CD14-positive monocyte (primary cell): ENCODE measurements around the gene GOLPH3. TPM values are rescaled to one million over a fixed set of nuclear protein-coding genes. Genes with fewer than 3 reads are reported as not detected.
"Not testable (repeated sequence)": the region's sequence is repeated elsewhere in the genome, so short reads cannot be mapped to it uniquely, and the experiment has no call there.

Experiments used
- DNase-seq, 3 donors: peaks; one replicate each; pipeline ENCODE4 v3.0.0-alpha.2; 2011 to 2022
- H2AFZ ChIP-seq: 2 replicates; pipeline ENCODE4 v1.6.0; 2012; ENCODE audit warnings: mild to moderate bottlenecking, low read depth, low read length, inconsistent platforms; ENCODE audit not compliant: insufficient read depth, poor library complexity, severe bottlenecking
- H3K27ac ChIP-seq, 2 donors: 1 replicate in 1 of 2; 2 replicates in 1 of 2; pipeline ENCODE4 v1.5.1; 2012 to 2013; ENCODE audit warnings: low read length in 2 of 2, control low read depth in 1 of 2, inconsistent platforms in 1 of 2, low read depth in 1 of 2, mild to moderate bottlenecking in 1 of 2
- H3K27me3 ChIP-seq, 2 donors: one replicate each; pipeline versions ENCODE4 v1.6.0 to v1.6.1; 2011 to 2013; ENCODE audit warnings: low read length in 2 of 2; ENCODE audit not compliant: control insufficient read depth in 2 of 2, insufficient read depth in 2 of 2
- H3K36me3 ChIP-seq, 2 donors: replicated peaks in 1 of 2; 1 replicate in 1 of 2; 2 replicates in 1 of 2; pipeline versions ENCODE4 v1.5.1 to v1.6.1; 2012 to 2013; ENCODE audit warnings: low read length in 2 of 2, control low read depth in 1 of 2, inconsistent platforms in 1 of 2, mild to moderate bottlenecking in 1 of 2; ENCODE audit not compliant: insufficient read depth in 2 of 2, control insufficient read depth in 1 of 2
- H3K4me1 ChIP-seq, 2 donors: 1 replicate in 1 of 2; 2 replicates in 1 of 2; pipeline versions ENCODE4 v1.5.1 to v1.6.1; 2012 to 2013; ENCODE audit warnings: low read length in 2 of 2, control low read depth in 1 of 2, inconsistent platforms in 1 of 2, mild to moderate bottlenecking in 1 of 2, moderate library complexity in 1 of 2; ENCODE audit not compliant: insufficient read depth in 2 of 2, control insufficient read depth in 1 of 2
- H3K4me2 ChIP-seq: replicated peaks from 2 replicates; pipeline ENCODE3; 2012; ENCODE audit warnings: low read length, moderate library complexity, mild to moderate bottlenecking; ENCODE audit not compliant: poor library complexity, severe bottlenecking; ENCODE audit errors: extremely low read depth
- H3K4me3 ChIP-seq, 3 experiments: fragments of 200-600 bp in 1 of 3; sonication (generic) in 1 of 3; replicated peaks in 1 of 3; 1 replicate in 2 of 3; 2 replicates in 1 of 3; pipeline ENCODE4 v1.5.1; 2011 to 2013; ENCODE audit warnings: low read length in 3 of 3, mild to moderate bottlenecking in 3 of 3, control low read depth in 2 of 3, low read depth in 2 of 3, inconsistent platforms in 1 of 3, moderate library complexity in 1 of 3
- H3K79me2 ChIP-seq: 2 replicates; pipeline ENCODE4 v1.6.0; 2012; ENCODE audit warnings: mild to moderate bottlenecking, control low read depth, inconsistent platforms, low read length, moderate library complexity; ENCODE audit not compliant: insufficient read depth
- H3K9ac ChIP-seq: 2 replicates; pipeline ENCODE4 v1.6.0; 2017; ENCODE audit warnings: low read length, mild to moderate bottlenecking; ENCODE audit not compliant: insufficient read depth, poor library complexity, severe bottlenecking
- H3K9me3 ChIP-seq, 2 donors: replicated peaks in 1 of 2; 1 replicate in 1 of 2; 2 replicates in 1 of 2; pipeline versions ENCODE4 v1.5.1 to v1.6.1; 2012 to 2013; ENCODE audit warnings: low read length in 2 of 2, control low read depth in 1 of 2; ENCODE audit not compliant: control insufficient read depth in 1 of 2, insufficient read depth in 1 of 2
- H4K20me1 ChIP-seq: 2 replicates; pipeline ENCODE4 v1.6.0; 2012; ENCODE audit warnings: mild to moderate bottlenecking, low read length, control low read depth, moderate library complexity; ENCODE audit not compliant: insufficient read depth
- H3K27ac Mint-ChIP-seq, 7 donors: one replicate each; pipeline ENCODE4 v1.8.0; 2020; ENCODE audit warnings: mild to moderate bottlenecking in 7 of 7, mixed read lengths in 7 of 7, moderate library complexity in 6 of 7, inconsistent platforms in 2 of 7
- H3K27me3 Mint-ChIP-seq, 3 donors: one replicate each; pipeline ENCODE4 v1.8.0; 2021 to 2022; ENCODE audit warnings: low read depth in 3 of 3, mild to moderate bottlenecking in 3 of 3, mixed read lengths in 3 of 3, moderate library complexity in 3 of 3, inconsistent platforms in 1 of 3
- H3K36me3 Mint-ChIP-seq, 2 donors: one replicate each; pipeline ENCODE4 v1.8.0; 2020; ENCODE audit warnings: mixed read lengths in 2 of 2, inconsistent platforms in 1 of 2, mild to moderate bottlenecking in 1 of 2
- H3K4me1 Mint-ChIP-seq: one replicate; pipeline ENCODE4 v1.8.0; 2020; ENCODE audit warnings: mild to moderate bottlenecking, mixed read lengths
- H3K4me3 Mint-ChIP-seq, 2 donors: one replicate each; pipeline ENCODE4 v1.8.0; 2020; ENCODE audit warnings: mild to moderate bottlenecking in 2 of 2, mixed read lengths in 2 of 2, moderate library complexity in 1 of 2
- H3K9me3 Mint-ChIP-seq, 7 donors: one replicate each; pipeline ENCODE4 v1.8.0; 2020 to 2022; ENCODE audit warnings: mixed read lengths in 7 of 7, mild to moderate bottlenecking in 6 of 7, moderate library complexity in 6 of 7, inconsistent platforms in 2 of 7
- WGBS: methylation state at CpG from one replicate; pipeline ENCODE4 v1.1.5; 2013; ENCODE audit warnings: missing lambda C conversion rate; ENCODE audit not compliant: insufficient coverage; 5-methylcytosine and 5-hydroxymethylcytosine counted together
- intact Hi-C, 2 donors: fragments of 100-400 bp; cut with micrococcal nuclease; formaldehyde crosslinking; loops; one replicate each; pipeline versions ENCODE4 v1.15.0 to v1.15.1; 2023
- polyA plus RNA-seq, 3 donors: library from polyadenylated mRNA; depleted of rRNA in 1 of 3; unstranded in 2 of 3; stranded (reverse) in 1 of 3; fragments of 300-500 nt in 2 of 3; fragments of >200 nt in 1 of 3; fragmentation: Illumina TruSeq in 2 of 3; gene quantifications; 1 replicate in 2 of 3; 2 replicates in 1 of 3; pipeline ENCODE4 v1.2.3, GENCODE V29; 2012 to 2021
- TF ChIP-seq, protein P1 (sequence below): fragments of 200-600 bp; IDR thresholded peaks from one replicate; pipeline ENCODE4 v1.8.0; 2022; ENCODE audit warnings: antibody characterized with exemption, mild to moderate bottlenecking

GOLPH3 gene
- polyA plus RNA-seq, 3 donors, result 25.1 to 108 (median 105) TPM

DNA sequence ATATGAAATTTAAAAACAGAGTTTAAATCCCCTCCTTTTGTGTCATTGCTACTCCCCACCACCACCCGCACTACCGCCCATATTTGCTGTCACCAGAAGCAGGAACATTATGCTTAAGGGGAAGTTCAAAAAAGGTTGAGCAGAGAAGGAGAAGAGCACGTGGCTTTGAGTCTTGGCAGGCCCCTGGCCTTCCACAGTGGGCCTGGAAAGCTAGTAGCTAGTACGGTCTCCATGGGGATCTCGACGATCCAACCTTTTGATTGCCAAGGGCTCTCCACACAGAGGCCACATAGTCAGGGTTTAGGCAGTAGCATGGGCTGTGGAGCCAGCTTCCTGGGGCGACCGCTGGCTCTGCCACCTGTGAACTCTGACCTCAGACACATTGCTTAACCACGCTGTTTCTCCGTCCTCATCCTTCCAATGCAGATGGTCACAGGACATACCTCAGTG lies 90.1 kb downstream of the GOLPH3 start:
- H3K36me3 Mint-ChIP-seq, result no peaks in the 10 kb centered on the region
- peaks cover 6% of the 10 kb centered on the region for H3K4me1 Mint-ChIP-seq
- H3K27me3 Mint-ChIP-seq, result peaks cover 0 to 3% (median 0%) of the 10 kb centered on the region in 3 donors
- DNase-seq, result no peak
- TF ChIP-seq, protein P1, sequence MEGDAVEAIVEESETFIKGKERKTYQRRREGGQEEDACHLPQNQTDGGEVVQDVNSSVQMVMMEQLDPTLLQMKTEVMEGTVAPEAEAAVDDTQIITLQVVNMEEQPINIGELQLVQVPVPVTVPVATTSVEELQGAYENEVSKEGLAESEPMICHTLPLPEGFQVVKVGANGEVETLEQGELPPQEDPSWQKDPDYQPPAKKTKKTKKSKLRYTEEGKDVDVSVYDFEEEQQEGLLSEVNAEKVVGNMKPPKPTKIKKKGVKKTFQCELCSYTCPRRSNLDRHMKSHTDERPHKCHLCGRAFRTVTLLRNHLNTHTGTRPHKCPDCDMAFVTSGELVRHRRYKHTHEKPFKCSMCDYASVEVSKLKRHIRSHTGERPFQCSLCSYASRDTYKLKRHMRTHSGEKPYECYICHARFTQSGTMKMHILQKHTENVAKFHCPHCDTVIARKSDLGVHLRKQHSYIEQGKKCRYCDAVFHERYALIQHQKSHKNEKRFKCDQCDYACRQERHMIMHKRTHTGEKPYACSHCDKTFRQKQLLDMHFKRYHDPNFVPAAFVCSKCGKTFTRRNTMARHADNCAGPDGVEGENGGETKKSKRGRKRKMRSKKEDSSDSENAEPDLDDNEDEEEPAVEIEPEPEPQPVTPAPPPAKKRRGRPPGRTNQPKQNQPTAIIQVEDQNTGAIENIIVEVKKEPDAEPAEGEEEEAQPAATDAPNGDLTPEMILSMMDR, result no peak
- Histone ChIP-seq H3K4me3 (no peak overlapping the region), H3K4me2 (no peak overlapping the region), H4K20me1 (no peaks in the 10 kb centered on the region), H3K4me1 (no peaks in the 10 kb centered on the region), H2AFZ (no peak overlapping the region), H3K27ac (no peak overlapping the region), H3K36me3 (no peaks in the 10 kb centered on the region), H3K9me3 (no peaks in the 10 kb centered on the region), H3K27me3 (no peaks in the 10 kb centered on the region), H3K79me2 (no peaks in the 10 kb centered on the region), H3K9ac (no peak overlapping the region)
- intact Hi-C loops, result no loop called here
- peak overlapping the region in 3 of 7 donors; percentile 16 to 45 (median 20) for H3K27ac Mint-ChIP-seq
- 80% methylated on average over 5 of the region's 10 CpGs for WGBS
- no peak overlapping the region for H3K4me3 Mint-ChIP-seq
- H3K9me3 Mint-ChIP-seq, result peaks cover 0 to 6% (median 0%) of the 10 kb centered on the region in 7 donors

DNA sequence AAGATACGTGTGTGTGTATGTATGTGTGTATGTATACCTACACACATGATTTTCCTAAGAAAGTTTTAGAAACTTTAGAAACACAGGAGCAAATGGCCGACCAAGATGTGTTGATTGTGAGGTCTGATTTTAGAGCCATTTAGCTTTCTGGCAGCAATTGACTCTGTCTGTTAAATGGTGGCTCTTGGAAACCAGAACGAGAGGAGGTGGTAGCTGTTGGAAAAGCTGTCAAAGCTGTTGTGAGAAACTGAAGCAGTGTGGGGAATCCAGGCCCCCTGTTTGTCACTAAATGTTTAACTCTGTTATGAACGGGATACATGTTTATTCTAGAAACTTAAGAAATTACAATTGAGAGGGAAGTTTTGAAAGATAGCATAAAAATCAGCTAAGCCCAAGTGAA lies 91.4 kb downstream of the GOLPH3 start:
- Histone ChIP-seq H3K79me2 (no peaks in the 10 kb centered on the region), H3K9me3 (no peaks in the 10 kb centered on the region), H2AFZ (no peak overlapping the region), H3K36me3 (no peaks in the 10 kb centered on the region), H3K27me3 (no peaks in the 10 kb centered on the region), H3K9ac (no peak overlapping the region), H4K20me1 (no peaks in the 10 kb centered on the region), H3K4me3 (no peak overlapping the region), H3K27ac (no peak overlapping the region), H3K4me1 (no peaks in the 10 kb centered on the region), H3K4me2 (no peak overlapping the region)
- Mint-ChIP-seq H3K9me3 (peaks cover 0 to 6% (median 0%) of the 10 kb centered on the region in 7 donors), H3K27ac (no peak overlapping the region), H3K4me1 (peaks cover 6% of the 10 kb centered on the region), H3K27me3 (peaks cover 0 to 3% (median 0%) of the 10 kb centered on the region in 3 donors), H3K36me3 (no peaks in the 10 kb centered on the region), H3K4me3 (no peak overlapping the region)
- TF ChIP-seq, protein P1, result no peak
- WGBS, result 91% methylated on average over 3 of the region's 4 CpGs
- intact Hi-C loops, result no loop called here
- no peak for DNase-seq

DNA sequence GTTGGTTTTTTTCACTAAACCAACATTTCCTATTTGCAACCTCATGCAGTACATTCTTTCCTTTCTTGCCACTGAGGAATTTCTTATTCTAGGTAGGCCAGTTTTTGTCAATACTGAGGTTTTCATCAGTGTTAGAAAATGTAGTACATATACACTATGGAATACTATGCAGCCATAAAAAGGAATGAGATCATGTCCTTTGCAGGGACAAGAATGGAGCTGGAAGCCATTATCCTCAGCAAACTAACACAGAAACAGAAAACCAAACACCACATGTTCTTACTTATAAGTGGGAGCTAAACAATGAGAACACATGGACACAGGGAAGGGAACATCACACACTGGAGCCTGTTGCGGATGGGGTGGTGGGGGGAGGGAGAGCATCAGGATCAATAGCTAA lies 93.6 kb downstream of the GOLPH3 start:
- H3K27ac ChIP-seq, intact Hi-C loops, H3K4me3 ChIP-seq, H3K36me3 ChIP-seq, H3K27ac Mint-ChIP-seq, H3K9me3 Mint-ChIP-seq, H3K36me3 Mint-ChIP-seq, H3K27me3 Mint-ChIP-seq, H3K4me3 Mint-ChIP-seq, H3K9ac ChIP-seq, H3K4me1 Mint-ChIP-seq, H3K4me2 ChIP-seq, H3K27me3 ChIP-seq, H3K9me3 ChIP-seq, H3K79me2 ChIP-seq, H3K4me1 ChIP-seq, H2AFZ ChIP-seq, H4K20me1 ChIP-seq, DNase-seq: not testable (repeated sequence)
- no CpG with 5 or more reads among the region's 1 CpG for WGBS
